GM23338 (cell line): ENCODE results near the gene TRAPPC14.

Source experiments
- CTCF ChIP-seq, 2 experiments: fragments of 200-600 bp in 1 of 2; sonication (generic) in 1 of 2; conservative IDR thresholded peaks; 2 replicates each; pipeline versions ENCODE4 v1.5.1 to v1.6.1; 2016 to 2017; ENCODE audit warnings: antibody characterized with exemption in 2 of 2, low read depth in 2 of 2, mild to moderate bottlenecking in 2 of 2, moderate library complexity in 1 of 2
- EZH2phosphoT487 ChIP-seq: fragments of 200-600 bp; sonication (generic); IDR thresholded peaks from one replicate; pipeline ENCODE4 v1.8.1; 2018; ENCODE audit warnings: antibody characterized with exemption; ENCODE audit not compliant: unreplicated experiment
- JUNB ChIP-seq: IDR thresholded peaks from one replicate; pipeline ENCODE4 v1.6.1; 2016; ENCODE audit warnings: antibody characterized with exemption; ENCODE audit not compliant: unreplicated experiment

GRCh38 chr7:100167912-100168323 lies 9.4 kb upstream of the TRAPPC14 start:
- TF ChIP-seq EZH2phosphoT487 (no peak), CTCF (conservative IDR thresholded peaks at IDR 0.05; ENCODE audit: low read depth in 2 of 2) (no peak), JUNB (no peak)
